ENCODE measurements around the gene CRHR1.

- TF ChIP-seq CTCF (IDR thresholded peaks at IDR 0.05) (no peak), JUND (IDR thresholded peaks at IDR 0.05) (no peak), POLR2AphosphoS5 (IDR thresholded peaks at IDR 0.05; ENCODE audit: low read depth, low read length) (no peak)
These were observed 29.1 kb upstream of the CRHR1 start for GRCh38 chr17:45755050-45755449.

All from SK-N-SH (cell line).